GM10248 (cell line): Measurements from ENCODE around the gene POP4.

Experiments used
- CTCF ChIA-PET: fragments of 300-600 bp; sonication (Branson Sonifier 250); formaldehyde crosslinking; extraction: SDS; loops from one replicate; lab custom pipeline; 2021; ENCODE audit warnings: antibody characterized with exemption; lab: Yijun Ruan, JAX
- POLR2A ChIA-PET: fragments of 350-650 bp; sonication (Branson Sonifier 250); formaldehyde crosslinking; extraction: SDS; loops from one replicate; lab custom pipeline; 2020; ENCODE audit warnings: antibody characterized with exemption; lab: Yijun Ruan, JAX
- DNase-seq: peaks from one replicate; pipeline ENCODE4 v3.0.0; 2012; ENCODE audit errors: extremely low spot score
- TF ChIP-seq, protein P1 (sequence below): IDR thresholded peaks from 2 replicates; pipeline ENCODE4 v1.5.1; 2012; ENCODE audit warnings: mild to moderate bottlenecking, low read depth; ENCODE audit errors: extremely low read depth, missing control alignments, control extremely low read depth

POP4 gene

DNA sequence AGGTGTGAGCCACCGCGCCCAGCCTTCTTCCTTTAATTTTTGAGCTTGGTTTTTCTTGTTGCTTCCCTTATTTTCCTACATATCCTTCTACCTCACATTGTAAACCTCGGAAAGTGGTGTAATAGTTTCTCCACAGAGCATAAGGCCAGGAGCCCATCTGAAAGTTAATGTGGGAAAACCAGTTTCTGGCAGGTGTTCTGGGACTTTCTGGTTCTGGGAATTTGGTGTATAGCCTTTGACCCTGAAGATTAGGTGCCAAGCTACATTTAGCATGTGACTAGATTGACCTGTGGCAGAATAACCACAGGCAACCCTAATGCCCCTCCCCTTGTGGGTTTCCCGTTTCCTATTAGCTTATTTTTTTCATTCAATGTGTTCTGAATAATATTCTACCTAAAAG is 8.7 kb downstream of the POP4 start:
- TF ChIP-seq, protein P1, sequence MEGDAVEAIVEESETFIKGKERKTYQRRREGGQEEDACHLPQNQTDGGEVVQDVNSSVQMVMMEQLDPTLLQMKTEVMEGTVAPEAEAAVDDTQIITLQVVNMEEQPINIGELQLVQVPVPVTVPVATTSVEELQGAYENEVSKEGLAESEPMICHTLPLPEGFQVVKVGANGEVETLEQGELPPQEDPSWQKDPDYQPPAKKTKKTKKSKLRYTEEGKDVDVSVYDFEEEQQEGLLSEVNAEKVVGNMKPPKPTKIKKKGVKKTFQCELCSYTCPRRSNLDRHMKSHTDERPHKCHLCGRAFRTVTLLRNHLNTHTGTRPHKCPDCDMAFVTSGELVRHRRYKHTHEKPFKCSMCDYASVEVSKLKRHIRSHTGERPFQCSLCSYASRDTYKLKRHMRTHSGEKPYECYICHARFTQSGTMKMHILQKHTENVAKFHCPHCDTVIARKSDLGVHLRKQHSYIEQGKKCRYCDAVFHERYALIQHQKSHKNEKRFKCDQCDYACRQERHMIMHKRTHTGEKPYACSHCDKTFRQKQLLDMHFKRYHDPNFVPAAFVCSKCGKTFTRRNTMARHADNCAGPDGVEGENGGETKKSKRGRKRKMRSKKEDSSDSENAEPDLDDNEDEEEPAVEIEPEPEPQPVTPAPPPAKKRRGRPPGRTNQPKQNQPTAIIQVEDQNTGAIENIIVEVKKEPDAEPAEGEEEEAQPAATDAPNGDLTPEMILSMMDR: no peak
- CTCF ChIA-PET: interaction anchor here (1.7 to 10.3 kb wide), 3 partner anchors 13 to 101 kb away, joined by 4 to 115 read pairs (median 115); partner anchors contain the start of gene C19orf12
- POLR2A ChIA-PET: no interaction called here
- no peak for DNase-seq

- TF ChIP-seq, protein P1: no peak
- ChIA-PET POLR2A (no interaction called here), CTCF (interaction anchor here (1.4 kb wide), 1 partner anchor 257 kb away, joined by 3 read pairs; no protein-coding TSS in a partner anchor)
- no peak for DNase-seq
Observed at GRCh38 chr19:29615891-29616425, 9.9 kb downstream of the POP4 start.

- no peak for DNase-seq
- ChIA-PET CTCF (interaction anchor here (1.4 to 1.5 kb wide), 3 partner anchors 74 to 256 kb away, joined by 3 to 5 read pairs (median 5); no protein-coding TSS in a partner anchor), POLR2A (no interaction called here)
- TF ChIP-seq, protein P1: no peak
Observed at GRCh38 chr19:29616541-29616940, 10.5 kb downstream of the POP4 start.

DNA sequence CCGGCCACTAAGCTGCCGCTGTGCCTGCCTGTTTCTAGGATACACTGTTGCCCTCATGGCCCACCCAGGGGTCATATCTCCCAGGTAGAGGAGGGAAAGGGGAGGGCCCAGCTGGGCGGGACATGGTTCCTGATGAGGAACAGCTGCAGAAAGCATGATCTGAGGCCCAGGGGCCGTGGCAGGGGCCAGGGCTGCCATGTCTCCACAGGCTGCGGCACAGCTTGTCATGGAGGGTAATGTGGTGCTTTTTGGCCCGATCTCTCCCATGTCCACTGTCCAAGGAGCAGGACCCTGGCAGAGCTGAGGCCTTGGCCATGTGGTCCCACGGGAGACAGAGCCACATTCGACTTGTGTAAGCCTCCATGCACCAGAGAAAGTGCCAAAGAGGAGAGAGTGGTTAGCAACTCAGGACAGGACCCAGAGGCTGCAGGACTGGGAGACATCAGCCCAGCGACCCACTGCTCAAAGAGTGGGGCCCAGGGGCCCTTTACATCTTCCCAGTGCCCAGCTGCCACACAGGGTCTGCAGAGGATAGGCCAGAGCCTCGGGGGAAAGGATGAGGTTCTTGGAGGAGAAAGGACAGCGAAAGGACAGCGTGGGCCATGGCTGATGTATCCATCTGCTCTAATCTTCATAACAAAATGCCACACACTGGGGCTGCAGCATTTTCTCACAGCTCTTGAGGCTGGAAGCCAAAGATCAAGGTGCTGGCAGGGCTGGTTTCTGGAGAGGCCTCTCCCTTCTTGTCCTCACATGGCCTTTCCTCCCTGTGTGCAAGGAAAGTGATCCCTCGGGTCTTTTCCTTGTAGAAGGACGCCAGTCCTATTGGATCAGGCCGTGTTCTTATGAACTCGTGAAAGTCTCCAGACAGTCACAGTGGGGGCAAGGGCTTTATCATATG is 11.5 kb downstream of the POP4 start:
- POLR2A ChIA-PET: no interaction called here
- CTCF ChIA-PET: interaction anchor here (1.3 to 2.2 kb wide), 7 partner anchors 12 to 99 kb away, joined by 3 to 14 read pairs (median 4); partner anchors contain the start of gene PLEKHF1
- no peak for DNase-seq
- TF ChIP-seq, protein P1: no peak

DNA sequence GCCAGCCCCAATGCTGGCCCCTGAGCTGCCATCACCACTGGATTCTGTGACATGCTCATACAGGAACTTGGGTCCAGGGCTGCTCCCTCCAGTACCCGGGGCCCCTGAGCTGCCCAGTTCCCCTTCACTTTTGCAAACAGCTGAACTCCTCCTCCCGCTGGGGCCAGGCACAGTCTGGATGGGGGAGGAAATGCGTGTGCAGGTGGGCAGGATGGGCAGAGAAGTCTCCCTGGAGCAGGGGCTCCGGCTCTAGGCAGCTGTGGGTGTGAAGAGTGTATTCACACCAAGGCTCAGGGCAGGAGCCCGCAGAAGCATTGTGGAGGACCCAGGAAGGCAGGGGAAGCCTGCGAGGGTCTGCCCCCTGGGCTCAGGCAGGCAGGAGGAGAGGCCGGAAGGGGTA is 12.4 kb downstream of the POP4 start:
- ChIA-PET POLR2A (no interaction called here), CTCF (interaction anchor here (1.1 to 6.5 kb wide), 6 partner anchors 9 to 98 kb away, joined by 3 to 83 read pairs (median 4); partner anchors contain the start of genes PLEKHF1 and POP4)
- no peak for DNase-seq
- TF ChIP-seq, protein P1: no peak

DNA sequence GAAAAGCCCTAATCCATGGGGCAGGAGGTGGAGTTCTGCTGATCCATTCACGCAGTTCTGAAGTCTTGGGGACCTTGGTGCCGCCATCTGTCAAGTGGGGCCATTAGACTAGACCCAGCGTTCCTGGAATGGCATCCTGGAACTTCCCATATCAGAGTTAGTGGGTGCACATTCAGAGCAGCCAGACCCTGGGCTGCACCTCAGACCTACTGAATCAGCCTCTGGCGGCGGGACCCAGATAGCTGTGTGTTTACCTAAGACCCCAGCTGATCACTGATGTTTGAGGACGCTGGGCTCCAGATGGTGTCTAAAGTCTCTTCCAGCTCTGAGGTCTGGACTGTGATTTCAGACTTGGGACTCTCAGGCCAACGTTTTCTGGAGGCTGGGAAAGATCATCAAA is 12.8 kb downstream of the POP4 start:
- ChIA-PET CTCF (interaction anchor here (1.0 to 6.5 kb wide), 7 partner anchors 10 to 98 kb away, joined by 3 to 83 read pairs (median 4); partner anchors contain the start of genes PLEKHF1 and POP4), POLR2A (no interaction called here)
- TF ChIP-seq, protein P1: no peak
- DNase-seq: no peak
